ENCODE measurements around the gene GADD45G.

GADD45G gene

GRCh38 chr9:89574309-89574708 is 30.5 kb upstream of the GADD45G start:
- H3K27ac ChIP-seq (ENCODE audit: low read depth, low read length, severe bottlenecking): no peak overlapping the region
- WGBS, 2 experiments (ENCODE audit: insufficient coverage in 2 of 2): 0 to 83% methylated on average over 1 of the region's 4 CpGs
- H3K36me3 ChIP-seq (ENCODE audit: control insufficient read depth, insufficient read depth, low read length): no peaks in the 10 kb centered on the region
- H3K9me3 ChIP-seq (ENCODE audit: control insufficient read depth, low read length): no peaks in the 10 kb centered on the region
- H3K4me3 ChIP-seq (ENCODE audit: extremely low read depth, insufficient read depth, low read length, poor library complexity, severe bottlenecking): no peak overlapping the region
- no peaks in the 10 kb centered on the region for H3K4me1 ChIP-seq (ENCODE audit: control insufficient read depth, insufficient read depth, low read length, poor library complexity, severe bottlenecking)

DNA sequence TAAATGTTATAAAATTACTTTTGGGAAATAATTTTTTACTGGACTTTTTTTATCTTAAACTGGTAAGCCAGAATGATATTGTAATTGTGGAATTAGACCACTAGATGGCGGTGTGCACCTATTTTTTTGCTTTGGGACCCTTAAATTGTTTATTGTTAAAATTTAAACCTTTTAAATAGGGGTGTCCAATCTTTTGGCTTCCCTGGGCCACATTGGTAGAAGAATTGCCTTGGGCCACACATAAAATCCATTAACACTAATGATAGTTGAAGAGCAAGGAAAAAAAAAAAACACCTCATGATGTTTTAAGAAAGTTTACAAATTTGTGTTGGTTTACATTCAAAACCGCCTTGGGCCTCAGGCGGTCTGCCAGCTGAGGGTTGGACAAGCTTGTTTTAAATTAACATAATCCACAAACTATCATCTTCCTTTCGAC is 28.4 kb upstream of the GADD45G start:
- no CpG with 5 or more reads among the region's 4 CpGs for WGBS, 2 experiments (ENCODE audit: insufficient coverage in 2 of 2)
- Histone ChIP-seq H3K4me3 (ENCODE audit: extremely low read depth, insufficient read depth, low read length, poor library complexity, severe bottlenecking) (no peak overlapping the region), H3K36me3 (ENCODE audit: control insufficient read depth, insufficient read depth, low read length) (no peaks in the 10 kb centered on the region), H3K9me3 (ENCODE audit: control insufficient read depth, low read length) (no peaks in the 10 kb centered on the region), H3K27ac (ENCODE audit: low read depth, low read length, severe bottlenecking) (no peak overlapping the region), H3K4me1 (ENCODE audit: control insufficient read depth, insufficient read depth, low read length, poor library complexity, severe bottlenecking) (no peaks in the 10 kb centered on the region)

GRCh38 chr9:89577363-89577762 is 27.4 kb upstream of the GADD45G start:
- no CpG with 5 or more reads among the region's 3 CpGs for WGBS, 2 experiments (ENCODE audit: insufficient coverage in 2 of 2)

DNA sequence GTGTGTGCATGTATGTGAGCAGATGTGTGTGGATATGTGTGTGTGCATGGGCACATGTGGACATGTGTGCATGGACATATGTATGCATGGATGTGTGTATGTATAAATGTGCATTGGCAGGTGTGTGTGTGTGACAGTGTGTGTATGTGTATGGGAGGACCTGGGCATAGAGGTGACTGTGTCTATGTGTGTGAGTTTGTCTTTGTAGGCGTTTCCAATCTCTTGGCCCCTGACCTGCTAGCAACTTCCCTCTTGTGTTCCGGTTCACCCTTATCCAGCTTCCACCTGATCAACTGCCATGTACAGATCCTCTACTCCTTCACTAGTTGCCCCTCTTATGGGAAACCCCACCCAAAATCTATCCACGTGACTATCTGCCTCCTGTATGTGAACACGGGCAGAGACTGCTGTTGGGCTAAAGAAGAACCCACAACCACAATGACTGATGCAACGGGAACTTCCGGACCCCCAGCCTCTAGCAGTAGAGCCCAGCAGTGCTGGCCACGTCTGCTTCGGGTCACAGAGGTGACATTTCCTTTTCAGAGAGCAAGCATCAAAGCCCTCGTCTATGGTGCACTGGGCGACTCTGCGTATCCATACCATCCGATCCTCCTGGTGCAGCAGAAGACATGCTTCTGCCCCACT is 24.9 kb upstream of the GADD45G start:
- WGBS, 2 experiments (ENCODE audit: insufficient coverage in 2 of 2): 88 to 91% methylated on average over 9 to 10 of the region's 12 CpGs
- Histone ChIP-seq H3K36me3 (ENCODE audit: control insufficient read depth, insufficient read depth, low read length) (no peaks in the 10 kb centered on the region), H3K9me3 (ENCODE audit: control insufficient read depth, low read length) (peaks cover 3% of the 10 kb centered on the region), H3K4me3 (ENCODE audit: extremely low read depth, insufficient read depth, low read length, poor library complexity, severe bottlenecking) (no peak overlapping the region), H3K4me1 (ENCODE audit: control insufficient read depth, insufficient read depth, low read length, poor library complexity, severe bottlenecking) (no peaks in the 10 kb centered on the region), H3K27ac (ENCODE audit: low read depth, low read length, severe bottlenecking) (no peak overlapping the region)

More at GRCh38 chr9:89577363-89577762, 27.4 kb upstream of the GADD45G start:
- Histone ChIP-seq H3K4me3 (ENCODE audit: extremely low read depth, insufficient read depth, low read length, poor library complexity, severe bottlenecking) (no peak overlapping the region), H3K27ac (ENCODE audit: low read depth, low read length, severe bottlenecking) (no peak overlapping the region), H3K4me1 (ENCODE audit: control insufficient read depth, insufficient read depth, low read length, poor library complexity, severe bottlenecking) (no peaks in the 10 kb centered on the region), H3K9me3 (ENCODE audit: control insufficient read depth, low read length) (no peaks in the 10 kb centered on the region), H3K36me3 (ENCODE audit: control insufficient read depth, insufficient read depth, low read length) (no peaks in the 10 kb centered on the region)

GRCh38 chr9:89586311-89586710 is 18.5 kb upstream of the GADD45G start:
- Histone ChIP-seq H3K4me1 (ENCODE audit: control insufficient read depth, insufficient read depth, low read length, poor library complexity, severe bottlenecking) (no peaks in the 10 kb centered on the region), H3K4me3 (ENCODE audit: extremely low read depth, insufficient read depth, low read length, poor library complexity, severe bottlenecking) (no peak overlapping the region), H3K36me3 (ENCODE audit: control insufficient read depth, insufficient read depth, low read length) (no peaks in the 10 kb centered on the region), H3K27ac (ENCODE audit: low read depth, low read length, severe bottlenecking) (no peak overlapping the region), H3K9me3 (ENCODE audit: control insufficient read depth, low read length) (peaks cover 3% of the 10 kb centered on the region)
- no CpG with 5 or more reads among the region's 1 CpG for WGBS, 2 experiments (ENCODE audit: insufficient coverage in 2 of 2)

- Histone ChIP-seq H3K27ac (ENCODE audit: low read depth, low read length, severe bottlenecking) (no peak overlapping the region), H3K4me1 (ENCODE audit: control insufficient read depth, insufficient read depth, low read length, poor library complexity, severe bottlenecking) (peaks cover 6% of the 10 kb centered on the region), H3K36me3 (ENCODE audit: control insufficient read depth, insufficient read depth, low read length) (no peaks in the 10 kb centered on the region), H3K9me3 (ENCODE audit: control insufficient read depth, low read length) (peaks cover 3% of the 10 kb centered on the region), H3K4me3 (ENCODE audit: extremely low read depth, insufficient read depth, low read length, poor library complexity, severe bottlenecking) (no peak overlapping the region)
- 80 to 95% methylated on average over 5 to 6 of the region's 6 CpGs for WGBS, 2 experiments (ENCODE audit: insufficient coverage in 2 of 2)
Measured at GRCh38 chr9:89588271-89588879, 16.4 kb upstream of the GADD45G start.

GRCh38 chr9:89590415-89590814 is 14.4 kb upstream of the GADD45G start:
- Histone ChIP-seq H3K4me3 (ENCODE audit: extremely low read depth, insufficient read depth, low read length, poor library complexity, severe bottlenecking) (no peak overlapping the region), H3K36me3 (ENCODE audit: control insufficient read depth, insufficient read depth, low read length) (no peaks in the 10 kb centered on the region), H3K9me3 (ENCODE audit: control insufficient read depth, low read length) (no peaks in the 10 kb centered on the region), H3K4me1 (ENCODE audit: control insufficient read depth, insufficient read depth, low read length, poor library complexity, severe bottlenecking) (peaks cover 6% of the 10 kb centered on the region), H3K27ac (ENCODE audit: low read depth, low read length, severe bottlenecking) (no peak overlapping the region)
- WGBS, 2 experiments (ENCODE audit: insufficient coverage in 2 of 2): 100% methylated on average over 1 of the region's 2 CpGs; no CpG with 5 or more reads in 1 of the 2 experiments

DNA sequence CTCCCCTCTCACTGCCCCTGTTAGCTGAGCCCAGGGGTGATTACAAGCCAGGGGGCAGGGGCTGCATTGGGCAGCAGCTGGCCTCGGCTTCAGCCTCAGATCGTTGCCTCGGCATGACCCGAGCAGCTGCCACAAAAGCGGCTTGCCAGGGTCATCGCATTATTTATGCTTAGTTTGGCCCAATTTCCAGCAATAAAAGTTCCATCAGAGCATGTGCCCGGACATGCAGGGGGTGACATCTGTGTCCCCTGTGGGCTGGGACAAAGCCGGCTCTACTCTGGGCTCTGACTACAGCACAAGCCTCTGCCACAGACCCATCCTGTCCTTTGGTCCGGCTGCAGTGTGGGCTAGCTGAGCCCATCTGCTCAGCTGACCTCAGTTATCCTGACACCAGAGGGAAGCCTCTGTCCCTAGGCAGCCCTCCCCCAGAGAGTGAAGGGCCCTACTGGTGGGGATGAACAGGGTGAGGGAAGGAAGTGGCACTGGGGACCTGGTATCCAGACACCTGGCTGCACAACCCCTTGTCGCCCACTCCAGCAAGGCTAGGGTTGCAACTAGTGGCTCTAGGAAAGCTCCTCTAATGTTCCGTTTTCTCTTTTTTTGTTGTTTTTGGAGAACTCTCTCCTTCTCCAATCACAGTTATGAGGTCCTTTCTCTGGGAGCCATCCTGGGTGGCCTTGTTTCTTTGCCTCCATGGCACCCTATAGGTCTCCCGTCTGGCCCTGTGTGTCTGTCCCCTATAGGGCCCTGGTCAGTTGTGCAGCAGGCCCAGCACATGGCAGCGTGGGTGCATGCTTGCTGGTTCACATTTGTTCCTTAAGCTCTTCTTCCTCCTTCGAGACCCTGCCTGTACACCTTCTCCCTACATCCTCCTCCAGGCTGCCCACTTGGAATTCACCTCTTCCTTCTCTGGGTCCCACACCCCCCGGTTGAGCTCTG is 13.3 kb upstream of the GADD45G start:
- H3K27ac ChIP-seq (ENCODE audit: low read depth, low read length, severe bottlenecking): no peak overlapping the region
- no peak overlapping the region for H3K4me3 ChIP-seq (ENCODE audit: extremely low read depth, insufficient read depth, low read length, poor library complexity, severe bottlenecking)
- 88 to 95% methylated on average over 14 to 15 of the region's 15 CpGs for WGBS, 2 experiments (ENCODE audit: insufficient coverage in 2 of 2)
- no peaks in the 10 kb centered on the region for H3K9me3 ChIP-seq (ENCODE audit: control insufficient read depth, low read length)
- no peaks in the 10 kb centered on the region for H3K36me3 ChIP-seq (ENCODE audit: control insufficient read depth, insufficient read depth, low read length)
- H3K4me1 ChIP-seq (ENCODE audit: control insufficient read depth, insufficient read depth, low read length, poor library complexity, severe bottlenecking): peaks cover 6% of the 10 kb centered on the region

- Histone ChIP-seq H3K4me3 (ENCODE audit: extremely low read depth, insufficient read depth, low read length, poor library complexity, severe bottlenecking) (no peak overlapping the region), H3K4me1 (ENCODE audit: control insufficient read depth, insufficient read depth, low read length, poor library complexity, severe bottlenecking) (peaks cover 6% of the 10 kb centered on the region), H3K9me3 (ENCODE audit: control insufficient read depth, low read length) (no peaks in the 10 kb centered on the region), H3K36me3 (ENCODE audit: control insufficient read depth, insufficient read depth, low read length) (no peaks in the 10 kb centered on the region), H3K27ac (ENCODE audit: low read depth, low read length, severe bottlenecking) (no peak overlapping the region)
- 91 to 97% methylated on average over 9 to 10 of the region's 12 CpGs for whole genome bisulfite sequencing, 2 experiments (ENCODE audit: insufficient coverage in 2 of 2)
Measured at GRCh38 chr9:89592213-89592815, 12.5 kb upstream of the GADD45G start.

- 54 to 60% methylated on average over 8 to 10 of the region's 13 CpGs for WGBS, 2 experiments (ENCODE audit: insufficient coverage in 2 of 2)
- Histone ChIP-seq H3K36me3 (ENCODE audit: control insufficient read depth, insufficient read depth, low read length) (no peaks in the 10 kb centered on the region), H3K4me1 (ENCODE audit: control insufficient read depth, insufficient read depth, low read length, poor library complexity, severe bottlenecking) (peaks cover 6% of the 10 kb centered on the region), H3K9me3 (ENCODE audit: control insufficient read depth, low read length) (no peaks in the 10 kb centered on the region), H3K4me3 (ENCODE audit: extremely low read depth, insufficient read depth, low read length, poor library complexity, severe bottlenecking) (no peak overlapping the region), H3K27ac (ENCODE audit: low read depth, low read length, severe bottlenecking) (no peak overlapping the region)
Measured at GRCh38 chr9:89592963-89593726, 11.7 kb upstream of the GADD45G start.

Data from mesodermal cell (in vitro differentiated cells).